ENCODE data around the gene SNTB2.

DNA sequence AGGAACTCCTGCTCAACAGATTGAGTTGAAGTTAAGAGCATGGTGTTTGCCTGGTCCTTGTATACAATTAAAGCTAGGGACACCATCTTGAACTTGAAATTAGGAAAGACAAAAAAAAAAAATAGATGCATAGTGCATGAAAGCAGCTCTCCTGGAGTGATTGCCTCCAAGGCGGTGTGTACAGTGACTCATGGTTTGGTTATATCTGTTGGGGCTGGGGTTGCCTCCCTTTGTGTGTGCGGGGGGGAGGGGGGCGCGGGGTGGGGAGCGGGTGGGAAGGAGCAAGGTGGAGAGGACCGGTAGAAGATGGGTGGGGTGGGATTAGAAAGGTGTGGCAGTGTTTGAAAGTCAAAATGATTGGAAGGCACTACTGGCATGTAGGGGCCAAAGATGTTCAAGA, 161.3 kb downstream of the SNTB2 start:
- no peak for TF ChIP-seq EZH2 (IDR thresholded peaks at IDR 0.05; ENCODE audit: low read length, missing control alignments)
- TF ChIP-seq, protein P1, sequence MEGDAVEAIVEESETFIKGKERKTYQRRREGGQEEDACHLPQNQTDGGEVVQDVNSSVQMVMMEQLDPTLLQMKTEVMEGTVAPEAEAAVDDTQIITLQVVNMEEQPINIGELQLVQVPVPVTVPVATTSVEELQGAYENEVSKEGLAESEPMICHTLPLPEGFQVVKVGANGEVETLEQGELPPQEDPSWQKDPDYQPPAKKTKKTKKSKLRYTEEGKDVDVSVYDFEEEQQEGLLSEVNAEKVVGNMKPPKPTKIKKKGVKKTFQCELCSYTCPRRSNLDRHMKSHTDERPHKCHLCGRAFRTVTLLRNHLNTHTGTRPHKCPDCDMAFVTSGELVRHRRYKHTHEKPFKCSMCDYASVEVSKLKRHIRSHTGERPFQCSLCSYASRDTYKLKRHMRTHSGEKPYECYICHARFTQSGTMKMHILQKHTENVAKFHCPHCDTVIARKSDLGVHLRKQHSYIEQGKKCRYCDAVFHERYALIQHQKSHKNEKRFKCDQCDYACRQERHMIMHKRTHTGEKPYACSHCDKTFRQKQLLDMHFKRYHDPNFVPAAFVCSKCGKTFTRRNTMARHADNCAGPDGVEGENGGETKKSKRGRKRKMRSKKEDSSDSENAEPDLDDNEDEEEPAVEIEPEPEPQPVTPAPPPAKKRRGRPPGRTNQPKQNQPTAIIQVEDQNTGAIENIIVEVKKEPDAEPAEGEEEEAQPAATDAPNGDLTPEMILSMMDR (conservative IDR thresholded peaks at IDR 0.05 in 1 of 2, IDR thresholded peaks at IDR 0.05 in 1 of 2; ENCODE audit: low read depth in 1 of 2, low read length in 2 of 2), result no peak
